Astrocyte (in vitro differentiated cells and primary cell): ENCODE data around the gene GNA15.

Experiments used
- CTCF ChIP-seq: IDR thresholded peaks from 2 replicates; pipeline ENCODE4 v1.5.1; 2011; ENCODE audit warnings: low read depth, mild to moderate bottlenecking, inconsistent platforms, low read length, moderate library complexity; ENCODE audit not compliant: insufficient read depth
- EZH2 ChIP-seq: IDR thresholded peaks from 2 replicates; pipeline ENCODE4 v1.6.1; 2012; ENCODE audit warnings: mild to moderate bottlenecking, low read length, inconsistent platforms; ENCODE audit not compliant: insufficient read depth

GRCh38 chr19:3193256-3194105 lies 57.6 kb downstream of the GNA15 start:
- TF ChIP-seq CTCF (no peak), EZH2 (no peak)
